Smooth muscle cell (in vitro differentiated cells): ENCODE measurements around the gene GPR33. TPM values are rescaled to one million over a fixed set of nuclear protein-coding genes. Genes with fewer than 3 reads are reported as not detected.
"Not testable (repeated sequence)": the region's sequence is repeated elsewhere in the genome, so short reads cannot be mapped to it uniquely, and the experiment has no call there.

Source experiments
- DNase-seq: peaks from one replicate; lab custom pipeline; 2025; ENCODE audit not compliant: unreplicated experiment; lab: John Stamatoyannopoulos, UW
- H2AFZ ChIP-seq: fragments of 200-600 bp; sonication (generic); 2 replicates; pipeline ENCODE4 v1.6.0; 2016; ENCODE audit warnings: antibody characterized with exemption, low read depth, mild to moderate bottlenecking
- H3F3A ChIP-seq: fragments of 200-600 bp; sonication (generic); 2 replicates; pipeline ENCODE4 v1.6.0; 2017; ENCODE audit warnings: antibody characterized with exemption, low read depth
- H3K27ac ChIP-seq: fragments of 200-600 bp; sonication (generic); 2 replicates; pipeline ENCODE4 v1.5.1; 2016; ENCODE audit warnings: low read depth, mild to moderate bottlenecking
- H3K27me3 ChIP-seq: fragments of 200-600 bp; sonication (generic); 2 replicates; pipeline ENCODE4 v1.6.1; 2016; ENCODE audit warnings: low read depth, mild to moderate bottlenecking
- H3K36me3 ChIP-seq: fragments of 200-600 bp; sonication (generic); 2 replicates; pipeline ENCODE4 v1.5.1; 2016; ENCODE audit warnings: low read depth
- H3K4me1 ChIP-seq: fragments of 200-600 bp; sonication (generic); 2 replicates; pipeline ENCODE4 v1.5.1; 2016; ENCODE audit warnings: low read depth
- H3K4me2 ChIP-seq: fragments of 200-600 bp; sonication (generic); 2 replicates; pipeline ENCODE4 v1.6.0; 2016; ENCODE audit warnings: mild to moderate bottlenecking
- H3K4me3 ChIP-seq: fragments of 200-600 bp; sonication (generic); 2 replicates; pipeline ENCODE4 v1.5.1; 2016; ENCODE audit warnings: mild to moderate bottlenecking
- H3K79me2 ChIP-seq: fragments of 200-600 bp; sonication (generic); 2 replicates; pipeline ENCODE4 v1.6.0; 2016; ENCODE audit warnings: low read depth, mild to moderate bottlenecking
- H3K9ac ChIP-seq: fragments of 200-600 bp; sonication (generic); 2 replicates; pipeline ENCODE4 v1.6.0; 2016; ENCODE audit warnings: low read depth
- H3K9me3 ChIP-seq: fragments of 200-600 bp; sonication (generic); replicated peaks from 2 replicates; pipeline ENCODE4 v1.5.1; 2016; ENCODE audit warnings: low read depth
- H4K20me1 ChIP-seq: fragments of 200-600 bp; sonication (generic); 2 replicates; pipeline ENCODE4 v1.6.0; 2016; ENCODE audit warnings: low read depth
- CTCF ChIP-seq: fragments of 200-600 bp; sonication (generic); IDR thresholded peaks from 2 replicates; pipeline ENCODE4 v1.5.1; 2017; ENCODE audit warnings: borderline replicate concordance, mild to moderate bottlenecking, antibody characterized with exemption; ENCODE audit not compliant: insufficient read depth, poor library complexity, severe bottlenecking
- whole genome bisulfite sequencing: methylation state at CpG from one replicate; pipeline ENCODE4 v1.1.7; 2016; ENCODE audit warnings: low lambda C conversion rate; 5-methylcytosine and 5-hydroxymethylcytosine counted together
- polyA plus RNA-seq: library from polyadenylated mRNA; unstranded; fragments of >200 nt; fragmentation: Nextera tagmentation; extraction: Ambion mirVana; gene quantifications from 2 replicates; pipeline ENCODE4 v1.2.1, GENCODE V29; 2016
- total RNA-seq: library from RNA; depleted of rRNA; stranded (reverse); fragments of >200 nt; gene quantifications from 2 replicates; pipeline ENCODE4 v1.2.3, GENCODE V29; 2014

Gene GPR33
- total and polyA plus RNA-seq, 2 experiments from 2014 or later = not detected

GRCh38 chr14:31465111-31465510 lies 22.7 kb downstream of the GPR33 start:
- TF ChIP-seq CTCF = no peak
- Histone ChIP-seq H3K79me2 (no peaks in the 10 kb centered on the region), H3K27ac (no peak overlapping the region), H3K27me3 (no peaks in the 10 kb centered on the region), H3F3A (no peaks in the 10 kb centered on the region), H3K4me2 (no peak overlapping the region), H4K20me1 (no peaks in the 10 kb centered on the region), H3K9ac (no peak overlapping the region), H3K9me3 (no peaks in the 10 kb centered on the region), H2AFZ (no peak overlapping the region), H3K4me3 (no peak overlapping the region), H3K36me3 (no peaks in the 10 kb centered on the region), H3K4me1 (no peaks in the 10 kb centered on the region)
- no peak for DNase-seq

GRCh38 chr14:31462450-31462849 lies 25.4 kb downstream of the GPR33 start:
- not testable (repeated sequence) for H3K9ac ChIP-seq, H3F3A ChIP-seq, H3K79me2 ChIP-seq, H3K4me2 ChIP-seq, H3K36me3 ChIP-seq, H3K27ac ChIP-seq, DNase-seq, H3K4me1 ChIP-seq, H3K9me3 ChIP-seq, H3K27me3 ChIP-seq, H4K20me1 ChIP-seq, H3K4me3 ChIP-seq
- WGBS = 81% methylated on average over 2 of the region's 2 CpGs
- peak overlapping the region; percentile 64 for H2AFZ ChIP-seq

- WGBS = 96% methylated on average over 3 of the region's 3 CpGs
Measured at GRCh38 chr14:31461545-31461944, 26.3 kb downstream of the GPR33 start.

More at GRCh38 chr14:31461545-31461944, 26.3 kb downstream of the GPR33 start:
- Histone ChIP-seq H3K79me2 (peaks cover under 1% of the 10 kb centered on the region), H3K27me3 (no peaks in the 10 kb centered on the region), H3K4me2 (no peak overlapping the region), H3K4me3 (no peak overlapping the region), H3F3A (no peaks in the 10 kb centered on the region), H3K9me3 (no peaks in the 10 kb centered on the region), H3K4me1 (peaks cover 2% of the 10 kb centered on the region), H2AFZ (peak overlapping the region; percentile 64), H3K27ac (no peak overlapping the region), H3K9ac (no peak overlapping the region), H3K36me3 (no peaks in the 10 kb centered on the region), H4K20me1 (no peaks in the 10 kb centered on the region)
- TF ChIP-seq CTCF = no peak
- no peak for DNase-seq
